Sigmoid colon (tissue), 4 donors: Measurements from ENCODE around the gene SND1.

Experiments
- CTCF ChIP-seq, 4 experiments: fragments of 450-650 bp in 3 of 4; fragments of 200-600 bp in 1 of 4; IDR thresholded peaks; one replicate each; pipeline ENCODE4 v1.5.1; 2016 to 2019; ENCODE audit warnings: antibody characterized with exemption in 4 of 4, mild to moderate bottlenecking in 3 of 4, moderate library complexity in 2 of 4
- POLR2A ChIP-seq, 2 donors: fragments of 450-650 bp; IDR thresholded peaks; one replicate each; pipeline ENCODE4 v1.6.1; 2016; ENCODE audit warnings: antibody characterized with exemption in 2 of 2, mild to moderate bottlenecking in 2 of 2, moderate library complexity in 2 of 2
- POLR2AphosphoS5 ChIP-seq, 4 donors: sonication (generic); formaldehyde crosslinking; IDR thresholded peaks; one replicate each; pipeline ENCODE4 v1.6.1; 2017; ENCODE audit warnings: antibody characterized with exemption in 4 of 4

- no peak for TF ChIP-seq POLR2A (IDR thresholded peaks at IDR 0.05)
- no peak for TF ChIP-seq CTCF (IDR thresholded peaks at IDR 0.05)
- no peak for TF ChIP-seq POLR2AphosphoS5 (IDR thresholded peaks at IDR 0.05)
These were observed 390.0 kb downstream of the SND1 start for GRCh38 chr7:128042012-128042411.
